PC-9 (cell line): ENCODE measurements around the gene TRPV6.
A peak's percentile ranks its signal among the peaks of the same experiment; 100 is the strongest.

Experiments
- EZH2 ChIP-seq: fragments of 200-600 bp; sonication (generic); IDR thresholded peaks from 2 replicates; pipeline ENCODE4 v1.8.0; 2017; ENCODE audit warnings: antibody characterized with exemption, low read depth
- TF ChIP-seq, protein P1 (sequence below): fragments of 200-600 bp; sonication (generic); conservative IDR thresholded peaks from 2 replicates; pipeline ENCODE4 v1.6.1; 2017; ENCODE audit warnings: mixed run types, antibody characterized with exemption, mild to moderate bottlenecking, moderate library complexity

DNA sequence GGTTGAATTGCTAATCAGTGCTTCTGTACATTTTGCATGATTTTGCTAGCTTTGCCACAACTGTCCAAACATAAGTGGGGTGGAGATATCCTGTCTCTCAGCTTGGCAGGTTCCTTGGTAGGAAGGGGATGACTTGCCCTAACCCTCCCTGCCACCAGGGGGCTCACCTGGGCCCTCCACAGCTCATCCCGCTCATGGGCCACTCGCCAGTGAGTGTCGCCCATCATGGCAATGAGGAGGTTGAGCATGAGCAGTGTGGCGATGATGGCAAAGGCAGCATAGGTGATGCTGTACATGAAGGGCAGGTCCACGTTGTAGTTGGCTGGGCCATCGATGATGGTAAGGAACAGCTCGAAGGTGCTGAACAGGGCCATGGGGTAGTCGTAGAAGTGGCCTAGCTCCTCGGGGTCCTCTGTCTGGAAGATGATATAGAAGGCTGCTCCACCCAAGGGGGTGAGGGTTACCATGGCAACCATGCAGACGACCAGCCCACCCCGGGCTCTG, 12.2 kb downstream of the TRPV6 start:
- TF ChIP-seq, protein P1, sequence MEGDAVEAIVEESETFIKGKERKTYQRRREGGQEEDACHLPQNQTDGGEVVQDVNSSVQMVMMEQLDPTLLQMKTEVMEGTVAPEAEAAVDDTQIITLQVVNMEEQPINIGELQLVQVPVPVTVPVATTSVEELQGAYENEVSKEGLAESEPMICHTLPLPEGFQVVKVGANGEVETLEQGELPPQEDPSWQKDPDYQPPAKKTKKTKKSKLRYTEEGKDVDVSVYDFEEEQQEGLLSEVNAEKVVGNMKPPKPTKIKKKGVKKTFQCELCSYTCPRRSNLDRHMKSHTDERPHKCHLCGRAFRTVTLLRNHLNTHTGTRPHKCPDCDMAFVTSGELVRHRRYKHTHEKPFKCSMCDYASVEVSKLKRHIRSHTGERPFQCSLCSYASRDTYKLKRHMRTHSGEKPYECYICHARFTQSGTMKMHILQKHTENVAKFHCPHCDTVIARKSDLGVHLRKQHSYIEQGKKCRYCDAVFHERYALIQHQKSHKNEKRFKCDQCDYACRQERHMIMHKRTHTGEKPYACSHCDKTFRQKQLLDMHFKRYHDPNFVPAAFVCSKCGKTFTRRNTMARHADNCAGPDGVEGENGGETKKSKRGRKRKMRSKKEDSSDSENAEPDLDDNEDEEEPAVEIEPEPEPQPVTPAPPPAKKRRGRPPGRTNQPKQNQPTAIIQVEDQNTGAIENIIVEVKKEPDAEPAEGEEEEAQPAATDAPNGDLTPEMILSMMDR: peak; percentile 78
- no peak for TF ChIP-seq EZH2
